Erythroblast (primary cell): ENCODE results near the gene KAT5.

Experiments
- GATA1 ChIP-seq: IDR thresholded peaks from 2 replicates; pipeline ENCODE4 v1.6.1; 2011; ENCODE audit warnings: low read depth, mild to moderate bottlenecking, control low read depth, low read length, moderate library complexity
- POLR2A ChIP-seq: IDR thresholded peaks from 2 replicates; pipeline ENCODE4 v1.6.1; 2011; ENCODE audit warnings: mild to moderate bottlenecking, low read length

DNA sequence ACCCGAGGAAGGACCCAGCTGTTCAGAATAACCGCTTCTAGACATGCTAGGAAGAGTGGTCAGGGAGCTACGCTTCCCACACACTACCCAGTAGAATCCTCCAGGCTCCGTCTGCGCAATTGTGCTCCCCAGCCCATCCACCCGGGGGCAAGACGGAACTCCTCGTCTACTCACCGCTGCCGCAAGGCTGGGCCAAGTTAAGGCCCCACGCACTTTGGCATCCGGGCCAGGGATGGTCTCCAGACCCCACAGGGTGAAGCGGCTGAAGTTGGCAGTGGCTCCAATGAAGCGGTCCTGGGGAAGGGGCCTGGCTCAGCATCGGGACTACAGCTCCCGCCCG lies 7.8 kb downstream of the KAT5 start:
- TF ChIP-seq POLR2A (no peak), GATA1 (no peak)
